H9 (cell line): ENCODE measurements around the gene FAM200C. TPM values are rescaled to one million over a fixed set of nuclear protein-coding genes. Genes with fewer than 3 reads are reported as not detected.
A peak's percentile ranks its signal among the peaks of the same experiment; 100 is the strongest.

Source experiments
- DNase-seq: peaks from one replicate; pipeline ENCODE4 v3.0.0-alpha.2; 2017
- H2AFZ ChIP-seq: one replicate; pipeline ENCODE4 v1.6.1; 2013; ENCODE audit warnings: mild to moderate bottlenecking, low read length, control low read depth, moderate library complexity
- H2AK5ac ChIP-seq: 2 replicates; pipeline ENCODE4 v1.6.1; 2013; ENCODE audit warnings: low read length, control low read depth, mixed read lengths; ENCODE audit not compliant: insufficient read length
- H2BK120ac ChIP-seq: one replicate; pipeline ENCODE4 v1.6.1; 2013; ENCODE audit warnings: low read depth, mild to moderate bottlenecking, low read length, control low read depth, inconsistent platforms; ENCODE audit not compliant: poor library complexity, severe bottlenecking
- H2BK12ac ChIP-seq: 2 replicates; pipeline ENCODE4 v1.6.1; 2013; ENCODE audit warnings: low read length, control low read depth, mixed read lengths, low read depth; ENCODE audit not compliant: insufficient read length
- H2BK15ac ChIP-seq: 2 replicates; pipeline ENCODE4 v1.6.1; 2013; ENCODE audit warnings: low read depth, low read length, control low read depth
- H2BK20ac ChIP-seq: one replicate; pipeline ENCODE4 v1.6.1; 2013; ENCODE audit warnings: low read depth, mild to moderate bottlenecking, low read length, control low read depth, inconsistent platforms; ENCODE audit not compliant: poor library complexity, severe bottlenecking
- H2BK5ac ChIP-seq: 2 replicates; pipeline ENCODE4 v1.6.1; 2013; ENCODE audit warnings: low read length, control low read depth, mixed read lengths; ENCODE audit not compliant: insufficient read length
- H3K14ac ChIP-seq: 2 replicates; pipeline ENCODE4 v1.6.1; 2013; ENCODE audit warnings: low read length, control low read depth; ENCODE audit not compliant: insufficient read depth
- H3K18ac ChIP-seq: 2 replicates; pipeline ENCODE4 v1.6.1; 2013; ENCODE audit warnings: low read depth, mild to moderate bottlenecking, mixed read lengths, low read length, control low read depth; ENCODE audit not compliant: insufficient read length
- H3K23ac ChIP-seq: 2 replicates; pipeline ENCODE4 v1.6.1; 2013; ENCODE audit warnings: low read length, control low read depth, mixed read lengths, low read depth; ENCODE audit not compliant: insufficient read length
- H3K23me2 ChIP-seq: 2 replicates; pipeline ENCODE4 v1.6.1; 2013; ENCODE audit warnings: low read depth, mild to moderate bottlenecking, mixed read lengths, low read length, control low read depth; ENCODE audit not compliant: insufficient read length, poor library complexity, severe bottlenecking
- H3K27ac ChIP-seq: 2 replicates; pipeline ENCODE4 v1.5.1; 2013; ENCODE audit warnings: low read length, control low read depth, mixed read lengths, low read depth; ENCODE audit not compliant: insufficient read length
- H3K27me3 ChIP-seq: 2 replicates; pipeline ENCODE4 v1.6.1; 2013; ENCODE audit warnings: low read length, control low read depth, inconsistent platforms; ENCODE audit not compliant: insufficient read depth
- H3K4ac ChIP-seq: 2 replicates; pipeline ENCODE4 v1.6.1; 2013; ENCODE audit warnings: low read depth, mild to moderate bottlenecking, control low read depth, inconsistent platforms, low read length, moderate library complexity
- H3K4me1 ChIP-seq: 2 replicates; pipeline ENCODE4 v1.6.1; 2013; ENCODE audit warnings: low read length, control low read depth, inconsistent platforms; ENCODE audit not compliant: insufficient read depth
- H3K4me2 ChIP-seq: 2 replicates; pipeline ENCODE4 v1.6.1; 2013; ENCODE audit warnings: low read length, control low read depth, mixed read lengths; ENCODE audit not compliant: insufficient read length, insufficient read depth
- H3K56ac ChIP-seq: 2 replicates; pipeline ENCODE4 v1.6.1; 2013; ENCODE audit warnings: low read depth, mild to moderate bottlenecking, mixed read lengths, low read length, control low read depth; ENCODE audit not compliant: insufficient read length
- H3K79me1 ChIP-seq: 2 replicates; pipeline ENCODE4 v1.6.1; 2013; ENCODE audit warnings: low read depth, mild to moderate bottlenecking, moderate library complexity, low read length, control low read depth, inconsistent platforms; ENCODE audit not compliant: insufficient read depth, poor library complexity, severe bottlenecking
- H3K79me2 ChIP-seq: 2 replicates; pipeline ENCODE4 v1.6.1; 2013; ENCODE audit warnings: low read length, control low read depth, inconsistent platforms; ENCODE audit not compliant: insufficient read depth
- H3K9ac ChIP-seq: 2 replicates; pipeline ENCODE4 v1.6.1; 2013; ENCODE audit warnings: low read length, control low read depth, mixed read lengths; ENCODE audit not compliant: insufficient read length; ENCODE audit errors: extremely low read depth
- H3K9me3 ChIP-seq: one replicate; pipeline ENCODE4 v1.6.1; 2013; ENCODE audit warnings: low read depth, low read length, inconsistent platforms; ENCODE audit not compliant: control insufficient read depth
- H3T11ph ChIP-seq: one replicate; pipeline ENCODE4 v1.6.1; 2013; ENCODE audit warnings: mild to moderate bottlenecking, low read length, control low read depth, inconsistent platforms
- H4K20me1 ChIP-seq: one replicate; pipeline ENCODE4 v1.6.1; 2013; ENCODE audit not compliant: control insufficient read depth, insufficient read length, insufficient read depth
- H4K5ac ChIP-seq: 2 replicates; pipeline ENCODE4 v1.6.1; 2013; ENCODE audit warnings: low read depth, mild to moderate bottlenecking, mixed read lengths, low read length, control low read depth; ENCODE audit not compliant: insufficient read length
- H4K8ac ChIP-seq: replicated peaks from 2 replicates; pipeline ENCODE4 v1.6.1; 2013; ENCODE audit warnings: low read length, control low read depth, mixed read lengths, low read depth; ENCODE audit not compliant: insufficient read length
- H4K91ac ChIP-seq: 2 replicates; pipeline ENCODE4 v1.6.1; 2013; ENCODE audit warnings: low read depth, mild to moderate bottlenecking, moderate library complexity, mixed read lengths, low read length, control low read depth; ENCODE audit not compliant: insufficient read length
- H3K27ac Mint-ChIP-seq, 3 experiments: 2 replicates in 2 of 3; 3 replicates in 1 of 3; pipeline ENCODE4 v1.8.0; 2020 to 2021; ENCODE audit warnings: mixed read lengths in 3 of 3, mild to moderate bottlenecking in 1 of 3, moderate library complexity in 1 of 3
- H3K27me3 Mint-ChIP-seq: 2 replicates; pipeline ENCODE4 v1.8.0; 2021; ENCODE audit warnings: low read depth, mild to moderate bottlenecking, moderate library complexity, mixed read lengths
- H3K36me3 Mint-ChIP-seq, 3 experiments: 2 replicates in 2 of 3; 3 replicates in 1 of 3; pipeline ENCODE4 v1.8.0; 2020 to 2021; ENCODE audit warnings: low read depth in 3 of 3, mixed read lengths in 3 of 3; ENCODE audit not compliant: insufficient read depth in 1 of 3
- H3K4me1 Mint-ChIP-seq, 2 experiments: 2 replicates each; pipeline ENCODE4 v1.8.0; 2020; ENCODE audit warnings: mixed read lengths in 2 of 2
- H3K4me3 Mint-ChIP-seq, 2 experiments: 2 replicates in 1 of 2; 3 replicates in 1 of 2; pipeline ENCODE4 v1.8.0; 2020 to 2021; ENCODE audit warnings: mild to moderate bottlenecking in 2 of 2, mixed read lengths in 2 of 2, moderate library complexity in 1 of 2
- H3K9me3 Mint-ChIP-seq, 2 experiments: 2 replicates in 1 of 2; 3 replicates in 1 of 2; pipeline ENCODE4 v1.8.0; 2020; ENCODE audit warnings: mild to moderate bottlenecking in 2 of 2, mixed read lengths in 2 of 2, moderate library complexity in 1 of 2
- WGBS: extraction: QIAGEN DNeasy Blood & Tissue Kit; methylation state at CpG from one replicate; pipeline ENCODE4 v1.1.7; 2013; ENCODE audit warnings: missing lambda C conversion rate, low lambda C conversion rate, mixed read lengths; ENCODE audit not compliant: insufficient read length; ENCODE audit errors: extremely low coverage; 5-methylcytosine and 5-hydroxymethylcytosine counted together
- total RNA-seq: library from RNA; stranded (reverse); gene quantifications from 2 replicates; pipeline ENCODE4 v1.2.1, GENCODE V29; 2021
- TF ChIP-seq, protein P1 (sequence below): fragments of 200-600 bp; sonication (generic); conservative IDR thresholded peaks from 3 replicates; pipeline ENCODE4 v1.8.0; 2021; ENCODE audit warnings: antibody characterized with exemption, mild to moderate bottlenecking

FAM200C gene
- total RNA-seq, 1 experiment from 2014 or later: 4.3 TPM

DNA sequence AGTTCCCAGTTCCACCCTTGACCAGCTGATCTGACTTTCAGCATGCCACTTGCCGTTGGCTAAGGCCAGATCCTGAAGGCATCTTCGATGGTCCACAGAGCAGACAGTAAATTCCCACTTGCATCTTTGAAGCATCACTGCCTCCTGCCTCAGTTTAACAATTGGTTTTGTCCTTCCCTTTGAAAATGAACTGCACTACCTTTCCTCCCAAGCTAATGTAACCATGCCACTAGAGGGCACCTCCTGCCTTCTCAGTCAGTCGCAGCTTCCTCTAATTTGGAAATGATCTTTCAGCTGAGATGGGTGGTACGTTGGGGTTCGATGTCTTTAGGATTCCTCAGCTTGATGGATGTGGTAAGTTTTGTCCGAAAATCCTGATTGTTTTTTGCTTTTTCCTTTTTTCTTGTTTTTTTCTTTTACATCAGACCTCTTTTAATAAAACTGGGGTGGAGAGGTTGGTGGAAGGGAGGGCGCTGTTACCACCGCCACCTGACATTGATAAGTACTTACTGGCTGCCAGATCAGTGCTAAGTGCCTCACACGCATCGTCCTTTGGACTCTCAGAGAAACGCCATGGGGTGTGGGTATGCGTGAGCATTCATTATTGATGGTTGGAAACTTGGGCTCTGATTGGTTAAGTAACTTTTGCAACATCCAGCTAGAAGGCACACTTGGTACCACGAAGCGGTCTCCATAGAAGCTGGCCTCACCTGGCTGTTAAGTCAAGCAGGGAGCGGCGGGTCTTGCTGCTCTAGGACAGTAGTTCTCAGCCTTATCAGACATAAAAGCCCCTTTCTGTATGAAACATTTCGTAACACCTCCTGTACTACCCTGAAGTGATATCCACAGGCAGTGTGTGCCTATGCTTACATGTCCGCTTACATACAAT is 38.7 kb upstream of the FAM200C start:
- Histone ChIP-seq H3K9ac (no peak overlapping the region), H3K4me1 (no peaks in the 10 kb centered on the region; the same call in 1 of the 2 replicates)

More for the DNA sequence above, 38.7 kb upstream of the FAM200C start:
- peaks cover 5% of the 10 kb centered on the region for H3K27me3 Mint-ChIP-seq
- peak overlapping the region; percentile 64 for H3K4me3 Mint-ChIP-seq
- peak overlapping the region; percentile 66 for H2AFZ ChIP-seq
- H4K91ac ChIP-seq: no peak overlapping the region
- H3K14ac ChIP-seq: no peak overlapping the region
- H3K27ac ChIP-seq: no peak overlapping the region
- no peaks in the 10 kb centered on the region for H3K79me1 ChIP-seq
- H3K79me2 ChIP-seq: no peaks in the 10 kb centered on the region
- H3K23me2 ChIP-seq: no peaks in the 10 kb centered on the region
- no peak overlapping the region; a peak in 1 of 7 replicates for H3K27ac Mint-ChIP-seq
- H2BK15ac ChIP-seq: no peak overlapping the region
- H2BK12ac ChIP-seq: no peak overlapping the region
- H3K4me1 Mint-ChIP-seq: peaks cover 14 to 19% of the 10 kb centered on the region in 2 experiments
- H2AK5ac ChIP-seq: no peak overlapping the region
- no peak overlapping the region for H3K4ac ChIP-seq
- no peaks in the 10 kb centered on the region for H4K20me1 ChIP-seq
- no peaks in the 10 kb centered on the region for H3K36me3 Mint-ChIP-seq
- WGBS: no CpG with 5 or more reads among the region's 18 CpGs
- no peaks in the 10 kb centered on the region for H3K27me3 ChIP-seq
- H3K18ac ChIP-seq: no peak overlapping the region
- no peak overlapping the region for H3T11ph ChIP-seq
- H3K23ac ChIP-seq: no peak overlapping the region
- H3K4me2 ChIP-seq: peak overlapping the region; percentile 57
- H2BK5ac ChIP-seq: no peak overlapping the region
- TF ChIP-seq, protein P1, sequence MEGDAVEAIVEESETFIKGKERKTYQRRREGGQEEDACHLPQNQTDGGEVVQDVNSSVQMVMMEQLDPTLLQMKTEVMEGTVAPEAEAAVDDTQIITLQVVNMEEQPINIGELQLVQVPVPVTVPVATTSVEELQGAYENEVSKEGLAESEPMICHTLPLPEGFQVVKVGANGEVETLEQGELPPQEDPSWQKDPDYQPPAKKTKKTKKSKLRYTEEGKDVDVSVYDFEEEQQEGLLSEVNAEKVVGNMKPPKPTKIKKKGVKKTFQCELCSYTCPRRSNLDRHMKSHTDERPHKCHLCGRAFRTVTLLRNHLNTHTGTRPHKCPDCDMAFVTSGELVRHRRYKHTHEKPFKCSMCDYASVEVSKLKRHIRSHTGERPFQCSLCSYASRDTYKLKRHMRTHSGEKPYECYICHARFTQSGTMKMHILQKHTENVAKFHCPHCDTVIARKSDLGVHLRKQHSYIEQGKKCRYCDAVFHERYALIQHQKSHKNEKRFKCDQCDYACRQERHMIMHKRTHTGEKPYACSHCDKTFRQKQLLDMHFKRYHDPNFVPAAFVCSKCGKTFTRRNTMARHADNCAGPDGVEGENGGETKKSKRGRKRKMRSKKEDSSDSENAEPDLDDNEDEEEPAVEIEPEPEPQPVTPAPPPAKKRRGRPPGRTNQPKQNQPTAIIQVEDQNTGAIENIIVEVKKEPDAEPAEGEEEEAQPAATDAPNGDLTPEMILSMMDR: peak; percentile 88
- H4K8ac ChIP-seq: no peak overlapping the region
- H3K9me3 Mint-ChIP-seq: no peaks in the 10 kb centered on the region
- H3K9me3 ChIP-seq: no peaks in the 10 kb centered on the region
- no peak overlapping the region for H2BK120ac ChIP-seq
- no peak overlapping the region for H3K56ac ChIP-seq
- no peak overlapping the region for H4K5ac ChIP-seq
- H2BK20ac ChIP-seq: no peak overlapping the region
- DNase-seq: peak; percentile 79
